KMS-11 (cell line): Measurements from ENCODE around the gene A4GALT.

Source experiments
- H2AFZ ChIP-seq: fragments of 200-600 bp; sonication (generic); 2 replicates; pipeline ENCODE4 v1.6.1; 2016; ENCODE audit warnings: antibody characterized with exemption, mixed run types, low read depth
- H3K27ac ChIP-seq: fragments of 200-600 bp; sonication (generic); 2 replicates; pipeline ENCODE4 v1.6.1; 2016; ENCODE audit warnings: mild to moderate bottlenecking, mixed run types
- H3K27me3 ChIP-seq: fragments of 200-600 bp; sonication (generic); 2 replicates; pipeline ENCODE4 v1.6.1; 2017; ENCODE audit warnings: mild to moderate bottlenecking, low read depth, mixed run types, moderate library complexity; ENCODE audit not compliant: insufficient read depth
- H3K36me3 ChIP-seq: fragments of 200-600 bp; sonication (generic); 2 replicates; pipeline ENCODE4 v1.6.1; 2017; ENCODE audit warnings: mild to moderate bottlenecking, mixed run types; ENCODE audit not compliant: insufficient read depth
- H3K4me1 ChIP-seq: fragments of 200-600 bp; sonication (generic); 2 replicates; pipeline ENCODE4 v1.6.1; 2016; ENCODE audit warnings: mild to moderate bottlenecking, low read depth, mixed run types; ENCODE audit not compliant: poor library complexity, severe bottlenecking
- H3K4me2 ChIP-seq: fragments of 200-600 bp; sonication (generic); 2 replicates; pipeline ENCODE4 v1.7.0; 2016; ENCODE audit warnings: mild to moderate bottlenecking, mixed run types
- H3K4me3 ChIP-seq: fragments of 200-600 bp; sonication (generic); IDR thresholded peaks from 2 replicates; pipeline ENCODE4 v1.6.1; 2017; ENCODE audit warnings: low read depth, low read length, mixed read lengths; ENCODE audit not compliant: insufficient read depth
- H3K79me2 ChIP-seq: fragments of 200-600 bp; sonication (generic); 2 replicates; pipeline ENCODE4 v1.6.1; 2016; ENCODE audit warnings: low read depth, mixed run types; ENCODE audit not compliant: insufficient read depth
- H3K9ac ChIP-seq: fragments of 200-600 bp; sonication (generic); 2 replicates; pipeline ENCODE4 v1.6.1; 2016; ENCODE audit warnings: mild to moderate bottlenecking, mixed run types
- H4K20me1 ChIP-seq: fragments of 200-600 bp; sonication (generic); 2 replicates; pipeline ENCODE4 v1.6.1; 2016; ENCODE audit warnings: mild to moderate bottlenecking, mixed run types; ENCODE audit not compliant: insufficient read depth
- CTCF ChIP-seq: fragments of 200-600 bp; sonication (generic); conservative IDR thresholded peaks from 2 replicates; pipeline ENCODE4 v1.6.1; 2017; ENCODE audit warnings: low read depth, mild to moderate bottlenecking, antibody characterized with exemption, low read length, moderate library complexity, mixed read lengths

The A4GALT gene

GRCh38 chr22:42720263-42721044 is at the start of gene A4GALT:
TSS of gene A4GALT (minus strand) at chr22:42720870. CDS start at chr22:42693951, 26,919 bp downstream.
- no peak within 1 kb of the TSS for H3K4me3 ChIP-seq
- peaks cover 23% of the 10 kb centered on the region for H3K4me1 ChIP-seq
- no peaks in the 10 kb centered on the region for H3K79me2 ChIP-seq
- H2AFZ ChIP-seq: no peak within 1 kb of the TSS; the same call in 1 of the 2 replicates
- H3K9ac ChIP-seq: no peak within 1 kb of the TSS
- H3K4me2 ChIP-seq: peak within 1 kb of the TSS; percentile 29
- H3K36me3 ChIP-seq: no peaks in the 10 kb centered on the region
- H3K27ac ChIP-seq: no peak within 1 kb of the TSS
- TF ChIP-seq CTCF: no peak
- H3K27me3 ChIP-seq: peaks cover 17% of the 10 kb centered on the region
- H4K20me1 ChIP-seq: no peaks in the 10 kb centered on the region

- Histone ChIP-seq H3K4me3 (no peak overlapping the region), H3K4me1 (no peaks in the 10 kb centered on the region), H3K79me2 (no peaks in the 10 kb centered on the region), H3K9ac (no peak overlapping the region), H2AFZ (no peak overlapping the region), H3K4me2 (no peak overlapping the region), H3K27me3 (no peaks in the 10 kb centered on the region), H3K27ac (no peak overlapping the region), H4K20me1 (no peaks in the 10 kb centered on the region), H3K36me3 (no peaks in the 10 kb centered on the region)
- TF ChIP-seq CTCF: no peak
These were observed 49.7 kb upstream of the A4GALT start for GRCh38 chr22:42770448-42770726.

- Histone ChIP-seq H3K79me2 (no peaks in the 10 kb centered on the region), H2AFZ (no peak overlapping the region), H3K4me2 (no peak overlapping the region), H3K27ac (no peak overlapping the region), H4K20me1 (no peaks in the 10 kb centered on the region), H3K27me3 (no peaks in the 10 kb centered on the region), H3K36me3 (no peaks in the 10 kb centered on the region), H3K4me1 (no peaks in the 10 kb centered on the region), H3K9ac (no peak overlapping the region), H3K4me3 (no peak overlapping the region)
- no peak for TF ChIP-seq CTCF
These were observed 49.1 kb upstream of the A4GALT start for GRCh38 chr22:42769574-42770447.

- TF ChIP-seq CTCF: no peak
- no peak overlapping the region for H3K27ac ChIP-seq
- no peaks in the 10 kb centered on the region for H3K27me3 ChIP-seq
- no peaks in the 10 kb centered on the region for H3K36me3 ChIP-seq
- no peak overlapping the region for H3K4me3 ChIP-seq
- no peak overlapping the region for H3K4me2 ChIP-seq
- no peaks in the 10 kb centered on the region for H3K4me1 ChIP-seq
- no peaks in the 10 kb centered on the region for H3K79me2 ChIP-seq
- no peak overlapping the region for H2AFZ ChIP-seq
- no peak overlapping the region for H3K9ac ChIP-seq
- H4K20me1 ChIP-seq: no peaks in the 10 kb centered on the region
These were observed 48.5 kb upstream of the A4GALT start for GRCh38 chr22:42769238-42769573.
